Sigmoid colon (tissue), 7 donors: ENCODE results near the gene LUZP1. TPM values are rescaled to one million over a fixed set of nuclear protein-coding genes. Genes with fewer than 3 reads are reported as not detected.

Source experiments
- DNase-seq: peaks from one replicate; pipeline ENCODE4 v3.0.0-alpha.2; 2019
- H3K27ac ChIP-seq, 4 donors: fragments of 200-600 bp; sonication (generic); one replicate each; pipeline ENCODE4 v1.5.1; 2016 to 2019; ENCODE audit warnings: mild to moderate bottlenecking in 1 of 4
- H3K27me3 ChIP-seq, 3 donors: fragments of 200-600 bp; sonication (generic); one replicate each; pipeline ENCODE4 v1.5.1; 2019; ENCODE audit warnings: mild to moderate bottlenecking in 1 of 3
- H3K36me3 ChIP-seq, 4 donors: fragments of 200-600 bp; sonication (generic); one replicate each; pipeline ENCODE4 v1.5.1; 2016 to 2019
- H3K4me1 ChIP-seq, 4 donors: fragments of 200-600 bp; sonication (generic); one replicate each; pipeline ENCODE4 v1.5.1; 2017 to 2019
- H3K4me3 ChIP-seq, 4 donors: fragments of 200-600 bp; sonication (generic); one replicate each; pipeline ENCODE4 v1.5.1; 2017 to 2019; ENCODE audit warnings: mild to moderate bottlenecking in 2 of 4, moderate library complexity in 1 of 4
- H3K9me3 ChIP-seq, 4 donors: fragments of 200-600 bp in 3 of 4; sonication (generic) in 3 of 4; one replicate each; pipeline versions ENCODE4 v1.5.1 to v1.6.1; 2013 to 2019
- CTCF ChIP-seq, 4 experiments: fragments of 450-650 bp in 3 of 4; fragments of 200-600 bp in 1 of 4; IDR thresholded peaks; one replicate each; pipeline ENCODE4 v1.5.1; 2016 to 2019; ENCODE audit warnings: antibody characterized with exemption in 4 of 4, mild to moderate bottlenecking in 3 of 4, moderate library complexity in 2 of 4
- EP300 ChIP-seq, 4 donors: sonication (generic); formaldehyde crosslinking; IDR thresholded peaks; one replicate each; pipeline ENCODE4 v1.6.1; 2017; ENCODE audit warnings: antibody characterized with exemption in 4 of 4
- POLR2A ChIP-seq, 2 donors: fragments of 450-650 bp; IDR thresholded peaks; one replicate each; pipeline ENCODE4 v1.6.1; 2016; ENCODE audit warnings: antibody characterized with exemption in 2 of 2, mild to moderate bottlenecking in 2 of 2, moderate library complexity in 2 of 2
- POLR2AphosphoS5 ChIP-seq, 4 donors: sonication (generic); formaldehyde crosslinking; IDR thresholded peaks; one replicate each; pipeline ENCODE4 v1.6.1; 2017; ENCODE audit warnings: antibody characterized with exemption in 4 of 4
- WGBS, 2 donors: extraction: QIAGEN DNeasy Blood & Tissue Kit; methylation state at CpG; one replicate each; pipeline ENCODE4 v1.1.7; 2013; 5-methylcytosine and 5-hydroxymethylcytosine counted together
- intact Hi-C: fragments of 100-400 bp; cut with DNase I; formaldehyde crosslinking; loops from one replicate; pipeline ENCODE4 v1.15.1; 2023
- polyA plus RNA-seq, 3 donors: library from polyadenylated mRNA; stranded (reverse); fragments of 200-250 nt; gene quantifications; one replicate each; pipeline ENCODE4 v1.2.3, GENCODE V29; 2013
- total RNA-seq, 4 donors: library from RNA; depleted of rRNA; stranded (reverse); fragments of >200 nt; gene quantifications; one replicate each; pipeline ENCODE4 v1.1.0, GENCODE V29; 2016
- donor health status: healthy with polysubstance abuse.
- donor health status: Bipolar disorder and iron deficiency.
- donor health status: healthy.

LUZP1 gene
- total and polyA plus RNA-seq, 7 donors, result 6.0 to 20.9 (median 14.0) TPM

GRCh38 chr1:23118407-23118806 lies 50.2 kb downstream of the LUZP1 start:
- Histone ChIP-seq H3K27ac (peak overlapping the region in 1 of 4 donors; percentile 29), H3K27me3 (no peaks in the 10 kb centered on the region), H3K4me3 (no peak overlapping the region), H3K4me1 (peaks cover 0 to 54% (median 42%) of the 10 kb centered on the region in 4 donors), H3K36me3 (no peaks in the 10 kb centered on the region), H3K9me3 (no peaks in the 10 kb centered on the region)
- intact Hi-C loops, result no loop called here
- TF ChIP-seq POLR2AphosphoS5 (IDR thresholded peaks at IDR 0.05), result no peak
- DNase-seq, result no peak

GRCh38 chr1:23116921-23117699 lies 51.5 kb downstream of the LUZP1 start:
- WGBS, 2 donors, result 49 to 65% methylated on average over 2 of the region's 2 CpGs
- intact Hi-C loops, result no loop called here
- H3K4me3 ChIP-seq, result no peak overlapping the region
- H3K27me3 ChIP-seq, result no peaks in the 10 kb centered on the region
- no peak for DNase-seq
- peaks cover 0 to 45% (median 33%) of the 10 kb centered on the region in 4 donors for H3K4me1 ChIP-seq
- TF ChIP-seq POLR2A (IDR thresholded peaks at IDR 0.05) (no peak), EP300 (IDR thresholded peaks at IDR 0.05) (no peak)
- H3K27ac ChIP-seq, result no peak overlapping the region
- H3K36me3 ChIP-seq, result no peaks in the 10 kb centered on the region
- H3K9me3 ChIP-seq, result no peaks in the 10 kb centered on the region

- TF ChIP-seq POLR2AphosphoS5 (IDR thresholded peaks at IDR 0.05) (no peak), EP300 (IDR thresholded peaks at IDR 0.05) (no peak), CTCF (IDR thresholded peaks at IDR 0.05) (no peak), POLR2A (IDR thresholded peaks at IDR 0.05) (no peak)
- Histone ChIP-seq H3K4me1 (peaks cover 0 to 45% (median 28%) of the 10 kb centered on the region in 4 donors), H3K27me3 (no peaks in the 10 kb centered on the region), H3K27ac (no peak overlapping the region), H3K36me3 (no peaks in the 10 kb centered on the region), H3K4me3 (no peak overlapping the region), H3K9me3 (no peaks in the 10 kb centered on the region)
- WGBS, 2 donors, result 90 to 93% methylated on average over 6 of the region's 6 CpGs
- intact Hi-C loops, result no loop called here
- no peak for DNase-seq
Observed at GRCh38 chr1:23116216-23116836, 52.3 kb downstream of the LUZP1 start.

- 80 to 88% methylated on average over 6 of the region's 6 CpGs for WGBS, 2 donors
- intact Hi-C loops, result no loop called here
- DNase-seq, result no peak
- H3K27me3 ChIP-seq, result no peaks in the 10 kb centered on the region
- no peak overlapping the region for H3K4me3 ChIP-seq
- H3K36me3 ChIP-seq, result no peaks in the 10 kb centered on the region
- H3K9me3 ChIP-seq, result no peaks in the 10 kb centered on the region
- H3K27ac ChIP-seq, result peak overlapping the region in 1 of 4 donors; percentile 9
- TF ChIP-seq EP300 (IDR thresholded peaks at IDR 0.05) (no peak), CTCF (IDR thresholded peaks at IDR 0.05) (no peak), POLR2AphosphoS5 (IDR thresholded peaks at IDR 0.05) (no peak), POLR2A (IDR thresholded peaks at IDR 0.05) (no peak)
- peaks cover 0 to 37% (median 24%) of the 10 kb centered on the region in 4 donors for H3K4me1 ChIP-seq
Observed at GRCh38 chr1:23114424-23115079, 54.1 kb downstream of the LUZP1 start.

- Histone ChIP-seq H3K36me3 (peaks cover 0 to 18% (median 0%) of the 10 kb centered on the region in 4 donors), H3K27ac (no peak overlapping the region), H3K4me3 (no peak overlapping the region), H3K9me3 (no peaks in the 10 kb centered on the region), H3K4me1 (peaks cover 0 to 28% (median 11%) of the 10 kb centered on the region in 4 donors), H3K27me3 (no peaks in the 10 kb centered on the region)
- intact Hi-C loops, result no loop called here
- 78 to 87% methylated on average over 6 of the region's 6 CpGs for WGBS, 2 donors
- TF ChIP-seq CTCF (IDR thresholded peaks at IDR 0.05) (no peak), POLR2A (IDR thresholded peaks at IDR 0.05) (no peak), POLR2AphosphoS5 (IDR thresholded peaks at IDR 0.05) (no peak)
- no peak for DNase-seq
Observed at GRCh38 chr1:23111600-23112535, 56.8 kb downstream of the LUZP1 start.
